Kidney (tissue), 14 donors: Measurements from ENCODE around the gene CALN1. TPM values are rescaled to one million over a fixed set of nuclear protein-coding genes. Genes with fewer than 3 reads are reported as not detected.

ENCODE experiments used
- DNase-seq, 5 donors: peaks; one replicate each; pipeline ENCODE4 v3.0.0-alpha.2; 2013 to 2020
- FAIRE-seq: peaks from 2 replicates; lab custom pipeline; 2012; peaks lifted over from hg19 to GRCh38; lab: Jason Lieb, UNC
- H3K27ac ChIP-seq, 2 donors: one replicate each; pipeline ENCODE4 v1.7.0; 2013; ENCODE audit warnings: low read depth in 2 of 2, low read length in 2 of 2, inconsistent platforms in 1 of 2
- H3K27me3 ChIP-seq: one replicate; pipeline ENCODE4 v1.7.1; 2013; ENCODE audit warnings: low read length, inconsistent platforms; ENCODE audit not compliant: control insufficient read depth, insufficient read depth
- H3K36me3 ChIP-seq, 3 donors: one replicate each; pipeline versions ENCODE4 v1.7.0 to v1.7.1; 2013; ENCODE audit warnings: low read length in 3 of 3, control low read depth in 1 of 3, inconsistent platforms in 1 of 3; ENCODE audit not compliant: insufficient read depth in 3 of 3, control insufficient read depth in 2 of 3
- H3K4me1 ChIP-seq, 3 donors: one replicate each; pipeline versions ENCODE4 v1.7.0 to v1.7.1; 2013; ENCODE audit warnings: low read length in 3 of 3, inconsistent platforms in 1 of 3, low read depth in 1 of 3; ENCODE audit not compliant: control insufficient read depth in 2 of 3, insufficient read depth in 2 of 3
- H3K4me3 ChIP-seq, 3 donors: one replicate each; pipeline versions ENCODE4 v1.7.0 to v1.8.1; 2013; ENCODE audit warnings: low read length in 3 of 3, control low read depth in 1 of 3, inconsistent platforms in 1 of 3
- H3K9ac ChIP-seq, 3 donors: one replicate each; pipeline versions ENCODE4 v1.7.0 to v1.7.1; 2013; ENCODE audit warnings: low read length in 3 of 3, control low read depth in 1 of 3, inconsistent platforms in 1 of 3
- H3K9me3 ChIP-seq, 3 donors: one replicate each; pipeline versions ENCODE4 v1.7.0 to v1.7.1; 2013; ENCODE audit warnings: low read length in 3 of 3, control low read depth in 1 of 3, inconsistent platforms in 1 of 3; ENCODE audit not compliant: control insufficient read depth in 2 of 3, insufficient read depth in 1 of 3
- CTCF ChIP-seq: IDR thresholded peaks from 3 replicates; pipeline ENCODE4 v1.5.1; 2012; ENCODE audit warnings: mild to moderate bottlenecking, moderate library complexity, borderline replicate concordance; ENCODE audit not compliant: insufficient read depth; ENCODE audit errors: extremely low read depth
- intact Hi-C: fragments of 100-400 bp; cut with DNase I; formaldehyde crosslinking; loops from one replicate; pipeline ENCODE4 v1.11.1; 2022
- polyA plus RNA-seq: library from polyadenylated mRNA; stranded (reverse); fragments of 350-450 nt; fragmentation: Illumina TruSeq; extraction: RNeasy Lipid Tissue Mini Kit (QIAGEN cat#74804); gene quantifications from one replicate; pipeline ENCODE4 v1.2.3, GENCODE V29; 2014; ENCODE audit warnings: low read depth, low replicate concordance; ENCODE audit not compliant: insufficient read depth
- total RNA-seq: library from RNA; stranded (reverse); fragmentation: NEBNext Ultra II Directional; extraction: Animal tissue kit (Norgen Biotek cat#: 25700); gene quantifications from one replicate; pipeline ENCODE4 v1.2.1, GENCODE V29; 2021
- donor health status: control.
- donor health status: control.
- donor health status: control.
- donor health status: control.
- donor health status: control.
- donor health status: DM: yes; HTN: yes; CAD: no.
- donor health status: Normal renal cell carcinoma (clear cell type).

CALN1 gene
- total and polyA plus RNA-seq, 2 donors from 2014 or later: not detected

GRCh38 chr7:72123913-72124312 lies 288.2 kb downstream of the CALN1 start:
- intact Hi-C loops: no loop called here
- FAIRE-seq (no peak), DNase-seq (no peak)
- H3K27ac ChIP-seq: no peak overlapping the region
- H3K9ac ChIP-seq: no peak overlapping the region
- H3K4me1 ChIP-seq: no peaks in the 10 kb centered on the region
- H3K27me3 ChIP-seq: no peaks in the 10 kb centered on the region
- H3K36me3 ChIP-seq: no peaks in the 10 kb centered on the region
- no peak overlapping the region for H3K4me3 ChIP-seq
- no peaks in the 10 kb centered on the region for H3K9me3 ChIP-seq
- no peak for TF ChIP-seq CTCF

GRCh38 chr7:72118366-72118765 lies 293.8 kb downstream of the CALN1 start:
- TF ChIP-seq CTCF: no peak
- DNase-seq: no peak
- intact Hi-C loops: no loop called here
- H3K9me3 ChIP-seq: no peaks in the 10 kb centered on the region
- H3K27ac ChIP-seq: no peak overlapping the region
- H3K9ac ChIP-seq: no peak overlapping the region
- no peak overlapping the region for H3K4me3 ChIP-seq
- no peaks in the 10 kb centered on the region for H3K27me3 ChIP-seq
- no peaks in the 10 kb centered on the region for H3K36me3 ChIP-seq
- no peak for FAIRE-seq
- no peaks in the 10 kb centered on the region for H3K4me1 ChIP-seq

GRCh38 chr7:72114129-72114528 lies 298.0 kb downstream of the CALN1 start:
- no peaks in the 10 kb centered on the region for H3K36me3 ChIP-seq
- H3K27me3 ChIP-seq: no peaks in the 10 kb centered on the region
- intact Hi-C loops: no loop called here
- H3K9me3 ChIP-seq: peaks cover 0 to 3% (median 0%) of the 10 kb centered on the region in 3 donors
- no peak for TF ChIP-seq CTCF
- DNase-seq: no peak
- H3K27ac ChIP-seq: no peak overlapping the region
- no peak overlapping the region for H3K4me3 ChIP-seq
- H3K9ac ChIP-seq: no peak overlapping the region
- no peaks in the 10 kb centered on the region for H3K4me1 ChIP-seq
- FAIRE-seq: no peak

- H3K27ac ChIP-seq: no peak overlapping the region
- no peak overlapping the region for H3K4me3 ChIP-seq
- no peaks in the 10 kb centered on the region for H3K36me3 ChIP-seq
- DNase-seq: no peak
- peaks cover 0 to 5% (median 5%) of the 10 kb centered on the region in 3 donors for H3K9me3 ChIP-seq
- no peaks in the 10 kb centered on the region for H3K4me1 ChIP-seq
- H3K9ac ChIP-seq: no peak overlapping the region
- no peak for TF ChIP-seq CTCF
- no peaks in the 10 kb centered on the region for H3K27me3 ChIP-seq
- intact Hi-C loops: no loop called here
- FAIRE-seq: no peak
Measured at GRCh38 chr7:72112992-72113391, 299.1 kb downstream of the CALN1 start.
